Activated CD4-positive, alpha-beta T cell treated with anti-CD3 and anti-CD28 coated beads, Interleukin-2, amount 10 ng/mL, durations not matched to agents 24 days and 14 days (primary cell): ENCODE results near the gene RFWD3. TPM values are rescaled to one million over a fixed set of nuclear protein-coding genes. Genes with fewer than 3 reads are reported as not detected.

Experiments used
- DNase-seq: peaks from one replicate; pipeline ENCODE4 v3.0.0; 2022
- H3K27ac Mint-ChIP-seq: one replicate; pipeline ENCODE4 v1.8.0; 2022; ENCODE audit warnings: mild to moderate bottlenecking, mixed read lengths
- H3K27me3 Mint-ChIP-seq: one replicate; pipeline ENCODE4 v1.8.0; 2022; ENCODE audit warnings: mixed read lengths
- H3K36me3 Mint-ChIP-seq: one replicate; pipeline ENCODE4 v1.8.0; 2022; ENCODE audit warnings: low read depth, mild to moderate bottlenecking, mixed read lengths
- H3K4me1 Mint-ChIP-seq: one replicate; pipeline ENCODE4 v1.8.0; 2021; ENCODE audit warnings: mixed read lengths
- H3K4me3 Mint-ChIP-seq: one replicate; pipeline ENCODE4 v1.8.0; 2022; ENCODE audit warnings: mild to moderate bottlenecking, moderate library complexity, mixed read lengths
- H3K9me3 Mint-ChIP-seq: one replicate; pipeline ENCODE4 v1.8.0; 2021; ENCODE audit warnings: mixed read lengths
- intact Hi-C: fragments of 100-400 bp; cut with micrococcal nuclease; formaldehyde crosslinking; loops from one replicate; pipeline ENCODE4 v1.15.1; 2023
- total RNA-seq: library from RNA; stranded (reverse); gene quantifications from 2 replicates; pipeline ENCODE4 v1.2.3, GENCODE V29; 2022

Gene RFWD3
- total RNA-seq, 1 donor from 2014 or later, result 117 TPM

- no peak overlapping the region for H3K27ac Mint-ChIP-seq
- no peak overlapping the region for H3K4me3 Mint-ChIP-seq
- no peak for DNase-seq
- no peaks in the 10 kb centered on the region for H3K9me3 Mint-ChIP-seq
- intact Hi-C loops, result loop anchor here (10.0 kb wide), 1 partner anchor 71 kb away; no protein-coding TSS in a partner anchor
- H3K27me3 Mint-ChIP-seq, result no peaks in the 10 kb centered on the region
- H3K36me3 Mint-ChIP-seq, result peaks cover 4% of the 10 kb centered on the region
- peaks cover 31% of the 10 kb centered on the region for H3K4me1 Mint-ChIP-seq
Measured at GRCh38 chr16:74575807-74576643, 90.7 kb downstream of the RFWD3 start.

DNA sequence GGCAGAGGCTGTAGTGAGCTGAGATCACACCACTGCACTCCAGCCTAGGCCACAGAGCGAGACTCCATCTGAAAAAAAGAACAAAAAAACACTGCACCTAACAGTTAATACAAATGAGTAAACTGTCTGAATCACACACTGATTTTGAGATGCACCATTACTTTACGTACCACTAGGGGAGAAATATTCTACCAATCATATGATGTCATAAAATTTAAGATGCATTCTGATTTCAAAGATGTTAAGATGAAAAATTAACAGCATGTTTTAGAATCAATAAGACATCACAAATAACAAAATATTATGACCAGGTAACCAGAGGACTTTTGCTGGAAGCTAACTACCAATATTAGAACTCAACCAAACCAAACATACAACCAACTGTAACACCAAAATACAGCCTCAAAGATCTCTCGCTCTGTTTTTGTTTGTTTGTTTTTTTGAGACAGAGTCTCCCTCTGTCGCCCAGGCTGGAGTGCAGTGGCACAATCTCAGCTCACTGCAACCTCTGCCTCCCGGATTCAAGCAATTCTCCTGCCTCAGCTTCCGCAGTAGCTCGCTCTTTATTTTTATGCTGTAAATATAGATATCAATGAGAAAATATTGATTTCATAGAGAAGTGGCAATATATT lies 91.4 kb downstream of the RFWD3 start:
- H3K27me3 Mint-ChIP-seq, result no peaks in the 10 kb centered on the region
- H3K9me3 Mint-ChIP-seq, result no peaks in the 10 kb centered on the region
- H3K4me1 Mint-ChIP-seq, result peaks cover 28% of the 10 kb centered on the region

GRCh38 chr16:74574146-74574545 lies 92.5 kb downstream of the RFWD3 start:
- Mint-ChIP-seq H3K4me1 (peaks cover 29% of the 10 kb centered on the region), H3K4me3 (no peak overlapping the region), H3K36me3 (peaks cover 7% of the 10 kb centered on the region), H3K27ac (no peak overlapping the region), H3K9me3 (no peaks in the 10 kb centered on the region), H3K27me3 (no peaks in the 10 kb centered on the region)
- DNase-seq, result no peak
- intact Hi-C loops, result loop anchor here (10.0 kb wide), 1 partner anchor 69 kb away; no protein-coding TSS in a partner anchor

More for the DNA sequence above, 91.4 kb downstream of the RFWD3 start:
- Mint-ChIP-seq H3K36me3 (peaks cover 7% of the 10 kb centered on the region), H3K4me3 (no peak overlapping the region), H3K27ac (no peak overlapping the region)
- intact Hi-C loops, result loop anchor here (10.0 kb wide), 1 partner anchor 70 kb away; no protein-coding TSS in a partner anchor
- DNase-seq, result no peak

DNA sequence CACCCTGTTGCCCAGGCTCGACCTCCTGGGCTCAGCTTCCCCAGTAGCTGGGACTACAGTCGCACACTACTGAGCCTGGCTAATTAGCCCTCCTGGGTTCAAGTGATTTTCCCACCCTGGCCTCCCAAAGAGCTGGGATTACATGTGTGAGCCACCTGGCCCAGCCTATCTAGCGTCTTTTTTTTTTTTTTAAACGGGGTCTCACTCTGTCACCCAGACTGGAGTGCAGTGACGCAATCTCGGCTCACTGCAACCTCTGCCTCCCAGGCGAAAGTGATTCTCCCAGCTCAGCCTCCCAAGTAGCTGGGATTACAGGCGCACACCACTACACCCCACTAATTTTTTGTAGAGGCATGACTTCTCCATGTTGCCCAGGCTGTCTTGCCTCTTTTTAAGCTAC lies 93.1 kb downstream of the RFWD3 start:
- Mint-ChIP-seq H3K36me3 (peaks cover 4% of the 10 kb centered on the region), H3K27me3 (no peaks in the 10 kb centered on the region), H3K9me3 (no peaks in the 10 kb centered on the region), H3K27ac (no peak overlapping the region), H3K4me3 (no peak overlapping the region), H3K4me1 (peaks cover 25% of the 10 kb centered on the region)
- intact Hi-C loops, result loop anchor here (10.0 kb wide), 1 partner anchor 69 kb away; no protein-coding TSS in a partner anchor
- no peak for DNase-seq

Other genes with a start within 250 kb of the RFWD3 start
- gene CLEC18B, start 245.4 kb downstream of the RFWD3 start, total RNA-seq, result 0.21 and 0.42 TPM in 2 replicates
- gene GLG1, start 59.8 kb downstream of the RFWD3 start, total RNA-seq, result 64.1 and 64.7 TPM in 2 replicates
- 21.9 and 23.3 TPM in 2 replicates for gene MLKL, start 34.0 kb upstream of the RFWD3 start, total RNA-seq
- not detected in 2 replicates for gene FA2H, start 107.9 kb upstream of the RFWD3 start, total RNA-seq